Stomach (tissue), 9 donors: ENCODE measurements around the gene INHA. TPM values are rescaled to one million over a fixed set of nuclear protein-coding genes. Genes with fewer than 3 reads are reported as not detected.

Experiments
- DNase-seq, 2 donors: peaks; one replicate each; pipeline versions ENCODE4 v3.0.0 to v3.0.0-alpha.2; 2013 to 2019
- H3K27ac ChIP-seq, 5 donors: fragments of 200-600 bp in 4 of 5; sonication (generic) in 4 of 5; one replicate each; pipeline ENCODE4 v1.5.1; 2013 to 2019; ENCODE audit warnings: mild to moderate bottlenecking in 1 of 5, moderate library complexity in 1 of 5
- H3K27me3 ChIP-seq, 3 donors: fragments of 200-600 bp; sonication (generic); one replicate each; pipeline ENCODE4 v1.5.1; 2017 to 2019; ENCODE audit warnings: mixed run types in 1 of 3
- H3K36me3 ChIP-seq, 4 donors: fragments of 200-600 bp; sonication (generic); 1 replicate in 3 of 4; 2 replicates in 1 of 4; pipeline ENCODE4 v1.5.1; 2016 to 2019
- H3K4me1 ChIP-seq, 4 donors: fragments of 200-600 bp; sonication (generic); one replicate each; pipeline ENCODE4 v1.5.1; 2016 to 2019
- H3K4me3 ChIP-seq, 4 donors: fragments of 200-600 bp; sonication (generic) in 3 of 4; one replicate each; pipeline ENCODE4 v1.5.1; 2016 to 2019; ENCODE audit warnings: mild to moderate bottlenecking in 1 of 4
- H3K9me3 ChIP-seq, 4 donors: fragments of 200-600 bp; sonication (generic); one replicate each; pipeline ENCODE4 v1.5.1; 2016 to 2019
- CTCF ChIP-seq, 7 experiments: fragments of 450-650 bp in 4 of 7; fragments of 200-600 bp in 3 of 7; sonication (generic) in 3 of 7; IDR thresholded peaks; one replicate each; pipeline ENCODE4 v1.5.1; 2016 to 2019; ENCODE audit warnings: antibody characterized with exemption in 7 of 7, control low read depth in 2 of 7, mild to moderate bottlenecking in 1 of 7
- EP300 ChIP-seq: sonication (generic); formaldehyde crosslinking; IDR thresholded peaks from one replicate; pipeline ENCODE4 v1.6.1; 2017; ENCODE audit warnings: antibody characterized with exemption
- POLR2A ChIP-seq, 4 donors: fragments of 450-650 bp; IDR thresholded peaks; one replicate each; pipeline ENCODE4 v1.6.1; 2016; ENCODE audit warnings: antibody characterized with exemption in 4 of 4, control low read depth in 2 of 4, mild to moderate bottlenecking in 1 of 4, moderate library complexity in 1 of 4
- POLR2AphosphoS5 ChIP-seq, 3 donors: sonication (generic); formaldehyde crosslinking; IDR thresholded peaks; one replicate each; pipeline ENCODE4 v1.6.1; 2016; ENCODE audit warnings: antibody characterized with exemption in 3 of 3
- WGBS, 5 donors: extraction: QIAGEN DNeasy Blood & Tissue Kit in 3 of 5; methylation state at CpG; one replicate each; pipeline versions ENCODE4 v1.1.5 to v1.1.7; 2013 to 2018; 5-methylcytosine and 5-hydroxymethylcytosine counted together
- intact Hi-C: fragments of 100-400 bp; cut with DNase I; formaldehyde crosslinking; loops from one replicate; pipeline ENCODE4 v1.15.1; 2023; ENCODE audit warnings: low total_unique reads
- polyA plus RNA-seq, 3 donors: library from polyadenylated mRNA; stranded (reverse); fragments of 200-250 nt; gene quantifications; one replicate each; pipeline ENCODE4 v1.2.3, GENCODE V29; 2013
- total RNA-seq, 5 donors: library from RNA; depleted of rRNA; stranded (reverse); fragments of >200 nt; gene quantifications; one replicate each; pipeline versions ENCODE4 v1.1.0 to v1.2.3, GENCODE V29; 2014 to 2016
- donor health status: healthy with polysubstance abuse.
- donor health status: Bipolar disorder and iron deficiency.
- donor health status: healthy.

The INHA gene
- total and polyA plus RNA-seq, 8 donors: 0.63 to 1.8 TPM; not detected in 6

- H3K27ac ChIP-seq: no peak overlapping the region
- H3K4me1 ChIP-seq: peaks cover 26 to 37% (median 33%) of the 10 kb centered on the region in 4 donors
- no peak for DNase-seq
- WGBS, 5 donors: 66 to 74% (median 68%) methylated on average over 4 of the region's 4 CpGs
- intact Hi-C loops: no loop called here
- no peak overlapping the region for H3K4me3 ChIP-seq
- TF ChIP-seq EP300 (no peak), CTCF (IDR thresholded peaks at IDR 0.05) (no peak), POLR2A (IDR thresholded peaks at IDR 0.05) (no peak), POLR2AphosphoS5 (IDR thresholded peaks at IDR 0.05) (no peak)
- no peaks in the 10 kb centered on the region for H3K9me3 ChIP-seq
- peaks cover 3 to 18% (median 7%) of the 10 kb centered on the region in 4 donors for H3K36me3 ChIP-seq
- peaks cover 0 to 34% (median 5%) of the 10 kb centered on the region in 3 donors for H3K27me3 ChIP-seq
Observed at GRCh38 chr2:219545943-219546352, 26.2 kb upstream of the INHA start.

- 91 to 97% (median 96%) methylated on average over 16 to 26 of the region's 26 CpGs for WGBS, 5 donors
- H3K4me3 ChIP-seq: no peak overlapping the region
- no peaks in the 10 kb centered on the region for H3K9me3 ChIP-seq
- peaks cover 0 to 41% (median 19%) of the 10 kb centered on the region in 3 donors for H3K27me3 ChIP-seq
- no peak overlapping the region for H3K27ac ChIP-seq
- peaks cover 0 to 12% (median 2%) of the 10 kb centered on the region in 4 donors for H3K36me3 ChIP-seq
- intact Hi-C loops: no loop called here
- peaks cover 21 to 37% (median 32%) of the 10 kb centered on the region in 4 donors for H3K4me1 ChIP-seq
- TF ChIP-seq CTCF (IDR thresholded peaks at IDR 0.05): no peak
- no peak for TF ChIP-seq POLR2AphosphoS5 (IDR thresholded peaks at IDR 0.05)
- no peak for TF ChIP-seq EP300
- no peak for TF ChIP-seq POLR2A (IDR thresholded peaks at IDR 0.05)
- DNase-seq: no peak
Observed at GRCh38 chr2:219547621-219548020, 24.5 kb upstream of the INHA start.

- no peak overlapping the region for H3K27ac ChIP-seq
- WGBS, 5 donors: 92 to 98% (median 95%) methylated on average over 15 to 18 of the region's 18 CpGs
- TF ChIP-seq POLR2A (IDR thresholded peaks at IDR 0.05) (no peak), POLR2AphosphoS5 (IDR thresholded peaks at IDR 0.05) (no peak), CTCF (IDR thresholded peaks at IDR 0.05) (no peak)
- H3K27me3 ChIP-seq: peaks cover 0 to 46% (median 27%) of the 10 kb centered on the region in 3 donors
- H3K4me1 ChIP-seq: peaks cover 24 to 37% (median 33%) of the 10 kb centered on the region in 4 donors
- H3K4me3 ChIP-seq: no peak overlapping the region
- H3K36me3 ChIP-seq: peaks cover 0 to 12% (median 2%) of the 10 kb centered on the region in 4 donors
- intact Hi-C loops: no loop called here
- no peak for DNase-seq
- no peaks in the 10 kb centered on the region for H3K9me3 ChIP-seq
Observed at GRCh38 chr2:219548990-219549389, 23.1 kb upstream of the INHA start.

GRCh38 chr2:219549619-219550018 lies 22.5 kb upstream of the INHA start:
- Histone ChIP-seq H3K27ac (no peak overlapping the region), H3K4me1 (peaks cover 18 to 31% (median 26%) of the 10 kb centered on the region in 4 donors)

More at GRCh38 chr2:219549619-219550018, 22.5 kb upstream of the INHA start:
- intact Hi-C loops: no loop called here
- no peak for DNase-seq
- no peak for TF ChIP-seq POLR2AphosphoS5 (IDR thresholded peaks at IDR 0.05)
- TF ChIP-seq EP300: no peak
- no peak for TF ChIP-seq CTCF (IDR thresholded peaks at IDR 0.05)
- no peak for TF ChIP-seq POLR2A (IDR thresholded peaks at IDR 0.05)
- Histone ChIP-seq H3K4me3 (no peak overlapping the region), H3K27me3 (peaks cover 0 to 46% (median 27%) of the 10 kb centered on the region in 3 donors), H3K9me3 (no peaks in the 10 kb centered on the region), H3K36me3 (peaks cover 0 to 12% (median 2%) of the 10 kb centered on the region in 4 donors)
- 80 to 91% (median 85%) methylated on average over 6 to 9 of the region's 9 CpGs for WGBS, 5 donors
